ENCODE measurements around the gene CTBP2.

The CTBP2 gene

DNA sequence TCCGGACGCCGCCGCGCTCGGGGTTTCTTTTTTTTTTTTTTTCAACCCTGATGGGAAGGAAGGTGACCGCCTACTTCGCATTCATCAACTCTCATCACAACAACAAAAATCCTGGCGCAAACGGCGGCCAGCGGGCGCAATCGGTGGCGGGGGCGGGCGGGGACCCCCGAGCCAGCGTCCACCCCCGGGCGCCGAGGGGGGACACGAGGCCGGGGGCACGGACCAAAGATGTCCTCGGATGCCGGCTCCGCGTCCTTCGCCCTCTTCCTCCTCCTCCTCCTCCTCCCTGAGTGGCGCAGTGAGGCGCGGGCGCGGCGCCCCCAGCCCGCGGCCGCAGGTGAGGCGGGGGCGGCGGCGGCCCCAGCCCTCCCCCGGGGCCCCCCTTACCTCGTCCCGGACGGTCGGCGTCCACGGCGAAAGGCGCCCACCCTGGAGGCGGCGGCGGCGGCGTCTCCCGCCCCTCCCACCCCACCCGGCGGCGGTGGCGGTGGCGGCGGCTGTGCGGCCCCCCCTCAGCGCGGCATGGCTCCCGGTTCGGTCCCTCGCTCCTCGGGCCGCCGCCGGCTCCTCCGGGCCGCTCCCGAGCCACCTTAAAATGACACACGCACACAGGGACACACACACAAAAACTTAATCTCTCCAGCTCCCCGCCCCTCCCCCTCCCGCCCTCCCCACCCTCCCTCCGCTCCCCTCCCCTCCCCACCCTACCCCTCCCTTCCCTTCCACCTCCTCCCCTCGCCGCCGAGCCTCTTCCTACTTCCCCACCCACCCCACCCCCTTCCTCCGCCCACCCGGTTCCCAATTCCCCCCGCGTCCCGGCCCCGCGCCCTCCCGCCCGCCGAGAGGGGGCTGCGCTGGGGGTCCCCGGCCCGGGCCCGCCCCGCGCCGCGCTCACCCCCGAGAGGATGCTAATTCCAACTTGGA lies at the start of gene CTBP2:
CTBP2 (minus strand) TSS at position 632 of the 924 bp plus-strand sequence.
- DNase-seq (ENCODE audit: low read depth), result no peak

DNA sequence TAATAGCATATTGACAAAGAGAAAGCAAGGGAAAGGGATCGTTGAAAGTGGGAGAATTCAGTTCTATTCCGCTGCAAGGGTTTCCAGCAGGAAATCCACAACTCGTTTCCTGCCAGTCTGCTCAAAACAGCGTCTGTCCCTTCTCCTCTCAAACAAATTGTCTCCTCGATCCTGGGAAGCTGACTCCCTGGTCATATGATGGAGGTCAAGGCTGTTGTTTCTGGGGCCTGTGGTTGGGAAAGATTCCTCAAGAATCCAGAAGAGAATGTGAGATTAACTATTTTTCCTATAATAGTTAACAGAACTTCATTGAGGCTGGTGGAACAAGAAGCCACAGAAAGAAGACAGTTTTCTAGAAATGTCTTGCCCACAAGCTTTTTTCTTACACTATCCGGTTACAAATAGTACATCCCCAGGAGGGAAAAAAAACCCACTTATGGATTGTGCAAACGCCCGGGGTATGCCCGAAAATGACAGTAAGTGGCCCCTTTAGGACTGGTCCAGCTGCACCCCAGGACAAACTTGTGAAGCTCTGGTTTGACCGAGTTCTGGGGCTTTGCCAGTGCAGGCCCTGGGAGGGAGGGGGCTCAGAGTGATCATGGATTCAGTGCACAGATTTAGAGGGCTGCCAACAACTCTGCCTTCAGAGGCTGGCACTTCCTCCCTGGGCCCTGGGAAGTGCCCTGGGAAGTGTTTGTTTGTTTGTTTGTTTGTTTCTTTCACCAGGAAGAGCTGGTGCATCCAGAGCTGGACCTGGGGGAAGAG lies 49.4 kb upstream of the CTBP2 start:
- no peak for DNase-seq (ENCODE audit: low read depth)

DNA sequence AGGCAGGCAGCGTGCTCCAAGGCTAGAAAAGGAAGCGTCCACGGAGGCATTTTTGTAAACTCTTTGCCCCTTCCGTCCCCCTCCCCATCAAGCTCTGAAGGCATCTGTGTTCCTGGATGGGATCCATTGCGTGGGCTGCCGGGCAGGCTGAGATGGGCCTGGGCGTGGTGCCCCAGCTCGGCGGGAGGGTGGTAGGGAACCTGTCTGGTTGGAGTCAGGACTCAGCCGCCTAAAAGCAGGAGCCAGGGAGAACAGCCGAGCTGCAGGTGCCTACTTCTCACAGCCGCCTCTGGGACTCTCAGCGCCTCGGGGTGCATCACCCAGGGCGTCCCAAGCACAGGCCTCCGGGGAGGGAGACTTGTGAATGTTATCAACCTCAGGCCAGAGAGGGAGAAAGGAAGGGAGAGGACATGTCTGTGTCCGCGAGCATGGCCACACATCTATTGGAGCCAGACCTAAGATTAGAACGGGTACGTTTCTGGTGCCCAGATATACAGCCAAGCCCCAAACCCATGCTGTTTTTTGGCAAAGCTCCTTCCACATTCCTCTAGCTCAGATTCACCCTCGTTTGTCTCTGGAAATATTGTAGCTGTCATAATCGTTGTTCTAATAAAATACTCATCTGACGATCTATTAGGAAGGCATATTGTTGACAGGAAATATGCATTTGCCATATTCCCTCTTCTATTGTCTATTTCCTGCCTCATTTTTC lies 48.6 kb upstream of the CTBP2 start:
- no peak for DNase-seq (ENCODE audit: low read depth)

GRCh38 chr10:125206623-125207022 lies 46.3 kb upstream of the CTBP2 start:
- DNase-seq (ENCODE audit: low read depth), result no peak

- no peak for DNase-seq (ENCODE audit: low read depth)
Measured at GRCh38 chr10:125205431-125205830, 45.1 kb upstream of the CTBP2 start.

DNA sequence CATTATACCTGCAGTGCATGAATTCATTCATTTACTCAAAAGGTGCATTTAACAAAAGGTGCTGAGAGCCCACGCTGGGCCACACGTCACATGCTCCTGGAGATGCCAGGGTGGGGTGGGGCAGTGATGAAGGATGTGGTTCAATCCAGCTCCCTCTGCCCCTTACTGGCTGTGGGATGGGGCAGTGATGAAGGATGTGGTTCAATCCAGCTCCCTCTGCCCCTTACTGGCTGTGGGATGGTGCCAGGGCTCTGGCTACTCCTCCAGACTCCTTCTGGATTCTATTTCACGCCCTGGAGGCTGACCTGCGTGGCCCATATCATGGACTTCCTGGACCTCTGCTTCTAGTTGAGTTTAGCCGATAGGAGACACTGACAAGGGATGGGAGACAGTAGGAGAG lies 44.0 kb upstream of the CTBP2 start:
- no peak for DNase-seq (ENCODE audit: low read depth)

GRCh38 chr10:125203186-125203800 lies 42.9 kb upstream of the CTBP2 start:
- no peak for DNase-seq (ENCODE audit: low read depth)

DNA sequence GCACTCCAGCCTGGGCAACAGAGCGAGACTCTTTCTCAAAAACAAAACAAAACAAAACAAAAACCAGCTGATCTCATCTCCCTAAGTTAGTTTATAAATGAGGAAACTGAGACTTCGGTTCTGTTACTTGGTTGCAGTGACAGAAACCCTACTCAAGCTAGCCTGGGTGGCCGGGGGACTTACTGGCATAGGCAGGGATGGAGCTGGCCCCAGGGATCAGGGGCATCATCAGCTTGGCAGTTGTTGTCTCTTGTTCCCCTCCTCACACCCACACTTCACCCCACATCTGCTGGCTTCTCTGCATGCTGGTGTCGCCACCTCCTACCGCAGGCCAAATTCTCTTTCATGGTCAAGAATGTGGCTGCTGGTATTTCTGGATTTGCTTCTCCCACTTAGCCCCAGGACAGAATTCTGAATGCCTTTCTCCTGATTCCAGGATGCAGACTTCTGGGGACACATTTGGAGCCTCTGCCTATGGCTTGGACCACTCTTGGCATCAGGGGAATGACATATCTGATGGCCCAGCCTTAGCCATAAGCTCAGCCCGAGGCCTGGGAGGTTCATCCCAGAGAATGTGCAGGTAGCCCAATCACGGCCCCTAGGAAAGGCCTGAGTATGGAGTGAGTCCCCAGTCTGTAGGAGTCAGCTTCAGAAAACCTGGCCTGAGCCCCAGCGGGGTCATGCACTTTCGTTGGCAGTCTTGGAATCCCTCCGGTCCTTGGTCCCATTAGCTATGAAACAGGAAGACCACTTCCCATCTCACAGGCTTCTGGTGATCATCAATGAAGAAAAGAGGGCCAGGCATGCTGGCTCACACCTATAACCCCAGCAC lies 41.6 kb upstream of the CTBP2 start:
- no peak for DNase-seq (ENCODE audit: low read depth)

GRCh38 chr10:125201108-125201524 lies 40.8 kb upstream of the CTBP2 start:
- no peak for DNase-seq (ENCODE audit: low read depth)

DNA sequence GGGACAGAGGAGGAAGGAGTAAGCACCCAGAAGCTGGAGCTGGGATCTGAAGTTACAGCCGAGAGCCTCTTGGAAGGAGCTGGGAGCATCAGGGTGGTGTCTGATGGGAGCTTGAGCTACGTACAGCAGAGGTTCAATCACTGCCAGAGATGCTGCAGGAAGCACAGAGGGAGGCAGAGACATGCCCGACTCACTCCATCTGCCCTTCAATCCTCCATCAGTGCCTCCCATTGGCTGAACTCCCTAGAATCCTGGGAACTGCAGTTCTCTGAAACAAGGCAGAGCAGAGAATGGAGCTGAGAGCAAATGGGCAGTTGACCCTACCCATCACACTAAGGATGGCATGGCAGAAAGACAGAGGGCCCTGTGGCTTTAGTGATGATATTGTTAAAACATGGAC lies 40.0 kb upstream of the CTBP2 start:
- DNase-seq (ENCODE audit: low read depth), result no peak

GRCh38 chr10:125199270-125199669 lies 38.9 kb upstream of the CTBP2 start:
- DNase-seq (ENCODE audit: low read depth), result no peak

DNA sequence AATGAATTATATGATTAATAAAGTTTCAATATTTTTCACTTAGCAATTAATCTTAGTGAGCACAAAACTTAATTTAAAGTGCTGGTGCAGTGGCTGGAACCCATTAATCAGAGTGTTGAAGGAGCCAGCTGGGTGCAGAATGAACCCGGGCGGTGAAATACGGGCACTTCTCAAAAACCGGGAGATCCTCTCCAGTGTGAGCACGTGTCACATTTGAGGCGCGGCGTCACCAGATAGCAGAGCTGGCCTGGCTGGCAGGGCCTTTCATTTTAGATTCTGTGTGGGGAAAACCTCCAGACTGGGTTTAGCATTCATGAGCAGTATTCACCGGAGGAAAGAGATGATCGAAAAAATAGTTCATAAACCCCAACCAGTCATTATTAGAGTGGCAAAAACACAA lies 34.5 kb upstream of the CTBP2 start:
- DNase-seq (ENCODE audit: low read depth), result no peak

GRCh38 chr10:125193306-125193877 lies 33.0 kb upstream of the CTBP2 start:
- DNase-seq (ENCODE audit: low read depth), result no peak

DNA sequence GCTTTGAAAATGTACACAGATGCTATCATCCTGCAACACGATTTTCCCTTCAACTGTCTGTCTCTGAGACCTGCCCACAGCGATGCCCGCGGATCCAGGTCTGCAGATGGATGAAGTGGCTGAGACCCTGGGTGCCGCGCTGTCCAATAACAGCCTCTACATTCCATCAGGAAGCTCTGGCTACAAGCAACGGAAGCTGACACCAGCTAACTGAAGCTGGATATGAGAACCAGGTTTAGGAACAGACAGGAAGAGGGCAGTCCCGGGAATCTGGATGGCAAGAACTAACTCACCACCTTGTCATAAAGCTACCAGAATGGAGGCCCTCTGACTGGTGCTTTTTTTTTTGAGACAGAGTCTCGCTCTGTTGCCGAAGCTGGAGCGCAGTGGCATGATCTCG lies 32.3 kb upstream of the CTBP2 start:
- no peak for DNase-seq (ENCODE audit: low read depth)

DNA sequence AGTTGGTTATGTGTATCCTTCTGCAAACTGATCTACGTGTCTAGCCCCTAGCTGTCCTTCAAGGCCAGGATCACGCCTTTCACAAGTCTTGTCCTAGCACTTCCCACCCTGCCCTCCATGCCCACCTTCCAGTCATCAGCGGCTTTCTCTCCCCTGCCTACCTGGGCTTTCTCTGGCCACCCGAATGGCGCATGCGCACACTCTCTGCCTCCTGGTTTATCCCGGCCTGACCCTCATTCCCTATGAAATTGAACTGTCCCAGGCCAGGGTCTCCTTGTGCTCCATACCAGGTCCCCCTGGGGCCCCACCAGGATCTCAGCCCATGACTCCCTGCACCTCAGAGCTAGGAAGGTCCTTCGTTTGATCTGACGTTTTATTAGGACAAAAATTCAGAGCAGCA lies 31.6 kb upstream of the CTBP2 start:
- no peak for DNase-seq (ENCODE audit: low read depth)

- no peak for DNase-seq (ENCODE audit: low read depth)
Measured at GRCh38 chr10:125190946-125191345, 30.6 kb upstream of the CTBP2 start.

- DNase-seq (ENCODE audit: low read depth), result no peak
Measured at GRCh38 chr10:125190414-125190813, 30.1 kb upstream of the CTBP2 start.

DNA sequence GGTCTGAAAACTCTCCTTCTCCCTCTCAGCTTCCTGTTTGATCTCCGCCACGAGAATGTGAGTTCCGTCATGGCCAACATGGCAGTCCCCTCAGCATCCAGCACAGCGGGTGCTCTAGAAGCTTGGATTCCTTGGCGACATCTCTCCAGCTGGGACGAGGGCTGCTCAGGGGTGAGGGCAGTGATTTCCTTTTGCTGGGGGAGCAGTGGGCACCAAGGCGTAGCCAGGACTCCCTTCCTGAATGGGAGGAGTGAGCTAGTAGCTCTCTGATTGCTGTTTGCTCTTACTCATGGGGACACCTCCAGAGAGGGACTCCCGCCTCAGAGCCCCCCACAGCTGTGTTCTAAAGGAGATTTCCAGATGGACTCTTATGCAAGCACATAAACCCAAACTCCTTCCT lies 28.8 kb upstream of the CTBP2 start:
- no peak for DNase-seq (ENCODE audit: low read depth)

DNA sequence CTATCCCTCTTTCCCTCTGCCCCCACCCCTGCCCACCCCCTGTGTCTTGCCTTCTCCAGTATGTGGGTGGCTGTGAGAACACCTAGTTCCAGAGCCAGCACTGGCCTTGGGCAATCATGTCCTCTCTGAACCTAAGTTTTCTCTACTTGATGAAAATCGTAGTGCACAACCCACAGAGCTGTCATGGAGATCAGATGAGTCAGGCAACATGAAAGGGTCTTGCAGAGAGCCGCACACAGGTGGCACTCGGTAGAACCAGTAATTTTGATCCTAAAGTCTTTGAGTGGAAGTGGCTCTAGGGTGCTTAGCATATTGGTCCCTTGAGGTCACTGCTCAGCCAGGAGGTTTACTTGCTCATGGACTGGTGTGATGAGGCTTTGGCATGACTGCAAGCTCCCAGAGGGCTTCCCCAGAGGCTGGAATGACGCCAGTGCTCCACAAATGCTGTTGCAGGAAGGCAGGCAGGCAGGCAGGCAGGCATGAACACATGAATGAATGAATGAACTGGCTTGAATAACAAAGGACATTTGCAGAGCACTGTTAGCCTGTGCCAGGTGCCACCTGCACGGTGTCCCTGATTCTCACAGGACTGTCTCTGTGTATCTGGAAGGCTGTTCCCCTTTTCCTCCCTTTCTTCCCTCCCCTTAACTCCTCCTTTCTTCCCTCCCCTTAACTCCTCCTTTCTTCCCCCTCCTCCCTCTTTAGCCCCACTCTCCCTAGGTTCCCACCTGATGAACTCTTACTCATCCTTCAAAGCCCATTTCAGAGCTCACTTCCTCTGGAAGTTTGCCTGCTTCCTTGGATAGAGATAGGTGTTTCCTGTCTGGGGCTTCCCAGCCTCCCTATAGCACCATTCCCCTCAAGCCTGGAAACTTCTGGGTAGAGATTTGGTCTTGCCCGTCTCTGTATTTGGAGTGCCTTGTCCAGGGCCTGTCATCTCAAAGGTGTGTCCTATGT lies 27.2 kb upstream of the CTBP2 start:
- no peak for DNase-seq (ENCODE audit: low read depth)
